H1 (cell line): ENCODE data around the gene CLN3. TPM values are rescaled to one million over a fixed set of nuclear protein-coding genes. Genes with fewer than 3 reads are reported as not detected.

ENCODE experiments used
- CTCF ChIA-PET: fragments of 300-600 bp; sonication (Branson Sonifier 250); formaldehyde crosslinking; loops from one replicate; lab custom pipeline; 2021; ENCODE audit not compliant: partially characterized antibody; lab: Charles Lee
- POLR2A ChIA-PET: fragments of 300-600 bp; sonication (Branson Sonifier 250); formaldehyde crosslinking; loops from one replicate; lab custom pipeline; 2021; ENCODE audit warnings: inconsistent platforms; ENCODE audit not compliant: partially characterized antibody; lab: Charles Lee
- DNase-seq, 2 experiments: peaks; one replicate each; pipeline versions ENCODE4 v3.0.0 to v3.0.0-alpha.2; 2010 to 2022; ENCODE audit warnings: low spot score in 2 of 2, low read depth in 1 of 2, mixed read lengths in 1 of 2
- FAIRE-seq: peaks from 2 replicates; lab custom pipeline; 2011; peaks lifted over from hg19 to GRCh38; lab: Jason Lieb, UNC
- H2AFZ ChIP-seq: 2 replicates; pipeline ENCODE4 v1.8.1; 2012; ENCODE audit warnings: low read length, inconsistent platforms
- H2AK5ac ChIP-seq: 2 replicates; pipeline ENCODE4 v1.6.1; 2013; ENCODE audit warnings: low read depth, low read length
- H2BK120ac ChIP-seq: replicated peaks from 2 replicates; pipeline ENCODE3; 2013; ENCODE audit warnings: low read depth, low read length, inconsistent platforms
- H2BK12ac ChIP-seq: 2 replicates; pipeline ENCODE4 v1.6.1; 2013; ENCODE audit warnings: low read depth, low read length
- H2BK15ac ChIP-seq: 2 replicates; pipeline ENCODE4 v1.6.1; 2013; ENCODE audit warnings: low read length
- H2BK20ac ChIP-seq: 2 replicates; pipeline ENCODE4 v1.6.1; 2013; ENCODE audit warnings: low read length
- H2BK5ac ChIP-seq: 2 replicates; pipeline ENCODE4 v1.6.1; 2013; ENCODE audit warnings: low read depth, low read length
- H3K14ac ChIP-seq: 2 replicates; pipeline ENCODE4 v1.6.1; 2013; ENCODE audit warnings: inconsistent platforms; ENCODE audit not compliant: insufficient read length
- H3K18ac ChIP-seq: 2 replicates; pipeline ENCODE4 v1.6.1; 2013; ENCODE audit warnings: low read length; ENCODE audit errors: extremely low read depth
- H3K23ac ChIP-seq: 2 replicates; pipeline ENCODE4 v1.6.1; 2013; ENCODE audit warnings: inconsistent platforms; ENCODE audit not compliant: insufficient read length
- H3K23me2 ChIP-seq: 2 replicates; pipeline ENCODE4 v1.6.1; 2013; ENCODE audit warnings: low read depth, low read length
- H3K27ac ChIP-seq: 2 replicates; pipeline ENCODE4 v1.6.1; 2011; ENCODE audit warnings: low read depth, low read length, inconsistent platforms
- H3K27me3 ChIP-seq, 4 experiments: replicated peaks in 1 of 4; 1 replicate in 1 of 4; 2 replicates in 3 of 4; pipeline versions ENCODE4 v1.6.1 to v1.8.1; 2011 to 2013; ENCODE audit warnings: low read length in 3 of 4, mild to moderate bottlenecking in 3 of 4, inconsistent platforms in 2 of 4, mixed read lengths in 2 of 4, moderate library complexity in 1 of 4; ENCODE audit not compliant: control insufficient read depth in 3 of 4, insufficient read depth in 3 of 4; ENCODE audit errors: extremely low read depth in 1 of 4
- H3K36me3 ChIP-seq, 4 experiments: 2 replicates each; pipeline versions ENCODE4 v1.6.1 to v1.8.1; 2011 to 2013; ENCODE audit warnings: mild to moderate bottlenecking in 4 of 4, low read length in 3 of 4, moderate library complexity in 2 of 4, control low read depth in 1 of 4, inconsistent platforms in 1 of 4; ENCODE audit not compliant: insufficient read depth in 4 of 4, control insufficient read depth in 2 of 4
- H3K4ac ChIP-seq: replicated peaks from 2 replicates; pipeline ENCODE3; 2013; ENCODE audit warnings: low read length, low read depth, mixed read lengths, inconsistent platforms; ENCODE audit not compliant: insufficient read length
- H3K4me1 ChIP-seq, 4 experiments: replicated peaks in 1 of 4; 1 replicate in 1 of 4; 2 replicates in 3 of 4; pipeline versions ENCODE4 v1.6.1 to v1.8.1; 2011 to 2013; ENCODE audit warnings: low read length in 3 of 4, inconsistent platforms in 2 of 4, mixed read lengths in 1 of 4; ENCODE audit not compliant: insufficient read depth in 4 of 4, control insufficient read depth in 3 of 4
- H3K4me2 ChIP-seq, 2 experiments: 2 replicates each; pipeline versions ENCODE4 v1.6.1 to v1.8.1; 2011 to 2013; ENCODE audit warnings: low read depth in 2 of 2, low read length in 2 of 2, control low read depth in 1 of 2, inconsistent platforms in 1 of 2, mild to moderate bottlenecking in 1 of 2; ENCODE audit not compliant: insufficient read depth in 1 of 2
- H3K4me3 ChIP-seq, 4 experiments: fragments of 200-600, 300-600 bp in 1 of 4; sonication (generic), shearing (Covaris generic), sonication (Bioruptor Twin) in 1 of 4; 2 replicates each; pipeline versions ENCODE4 v1.5.1 to v1.8.1; 2011 to 2016; ENCODE audit warnings: low read length in 4 of 4, low read depth in 3 of 4, control low read depth in 2 of 4, inconsistent platforms in 2 of 4, mild to moderate bottlenecking in 2 of 4, mixed read lengths in 1 of 4, moderate library complexity in 1 of 4; ENCODE audit not compliant: insufficient read depth in 2 of 4; ENCODE audit errors: extremely low read depth in 1 of 4
- H3K56ac ChIP-seq: replicated peaks from 2 replicates; pipeline ENCODE3; 2013; ENCODE audit warnings: low read depth, mild to moderate bottlenecking, mixed read lengths, low read length, inconsistent platforms; ENCODE audit not compliant: insufficient read length
- H3K79me1 ChIP-seq: 2 replicates; pipeline ENCODE4 v1.6.1; 2013; ENCODE audit warnings: low read depth, low read length, control low read depth
- H3K79me2 ChIP-seq, 2 experiments: 2 replicates each; pipeline versions ENCODE4 v1.6.1 to v1.8.1; 2012 to 2013; ENCODE audit warnings: low read length in 2 of 2, mild to moderate bottlenecking in 2 of 2, inconsistent platforms in 1 of 2; ENCODE audit not compliant: insufficient read depth in 2 of 2, control insufficient read depth in 1 of 2
- H3K9ac ChIP-seq, 4 experiments: replicated peaks in 1 of 4; 1 replicate in 1 of 4; 2 replicates in 3 of 4; pipeline versions ENCODE4 v1.6.1 to v1.8.1; 2011 to 2013; ENCODE audit warnings: low read depth in 3 of 4, low read length in 3 of 4, control low read depth in 2 of 4, mild to moderate bottlenecking in 2 of 4, moderate library complexity in 2 of 4, inconsistent platforms in 1 of 4; ENCODE audit errors: extremely low read depth in 1 of 4
- H3K9me3 ChIP-seq, 2 experiments: 2 replicates each; pipeline versions ENCODE4 v1.6.1 to v1.8.1; 2012 to 2013; ENCODE audit warnings: mild to moderate bottlenecking in 2 of 2, moderate library complexity in 2 of 2, control low read depth in 1 of 2, inconsistent platforms in 1 of 2, low read depth in 1 of 2, low read length in 1 of 2, mixed read lengths in 1 of 2; ENCODE audit not compliant: insufficient read depth in 2 of 2
- H4K20me1 ChIP-seq, 2 experiments: replicated peaks in 1 of 2; 2 replicates each; pipeline versions ENCODE3 to v1.8.1; 2011 to 2013; ENCODE audit warnings: inconsistent platforms in 2 of 2, low read length in 2 of 2, mild to moderate bottlenecking in 1 of 2; ENCODE audit not compliant: insufficient read depth in 2 of 2, control insufficient read depth in 1 of 2
- H4K5ac ChIP-seq: 2 replicates; pipeline ENCODE4 v1.6.1; 2013; ENCODE audit warnings: low read length, low read depth, mixed read lengths, inconsistent platforms; ENCODE audit not compliant: insufficient read length
- H4K8ac ChIP-seq: 2 replicates; pipeline ENCODE4 v1.8.0; 2013; ENCODE audit warnings: mild to moderate bottlenecking, moderate library complexity, low read length, inconsistent platforms; ENCODE audit not compliant: insufficient read depth; ENCODE audit errors: extremely low read depth
- H4K91ac ChIP-seq: replicated peaks from 2 replicates; pipeline ENCODE3; 2013; ENCODE audit warnings: low read length, mixed read lengths, inconsistent platforms; ENCODE audit not compliant: insufficient read length
- CREB1 ChIP-seq: IDR thresholded peaks from 2 replicates; pipeline ENCODE4 v1.6.1; 2012; ENCODE audit warnings: inconsistent platforms
- EP300 ChIP-seq, 2 experiments: IDR thresholded peaks; 1 replicate in 1 of 2; 2 replicates in 1 of 2; pipeline ENCODE4 v1.6.1; 2011 to 2012; ENCODE audit warnings: low read depth in 2 of 2, low read length in 2 of 2, mild to moderate bottlenecking in 2 of 2, borderline replicate concordance in 1 of 2, inconsistent platforms in 1 of 2, moderate library complexity in 1 of 2
- JUN ChIP-seq: IDR thresholded peaks from 2 replicates; pipeline ENCODE4 v1.6.1; 2011; ENCODE audit warnings: low read depth, mild to moderate bottlenecking, improper control_type of control experiment, low read length
- KDM4A ChIP-seq: IDR thresholded peaks from one replicate; pipeline ENCODE4 v1.7.1; 2012; ENCODE audit warnings: low read depth, mild to moderate bottlenecking, moderate library complexity, low read length, inconsistent platforms; ENCODE audit not compliant: severe bottlenecking
- NANOG ChIP-seq: IDR thresholded peaks from 2 replicates; pipeline ENCODE4 v1.6.1; 2011; ENCODE audit warnings: low read length, low read depth, mild to moderate bottlenecking, inconsistent platforms; ENCODE audit not compliant: insufficient read depth, poor library complexity, severe bottlenecking
- PHF8 ChIP-seq: fragments of 200-600 bp; sonication (generic); conservative IDR thresholded peaks from 2 replicates; pipeline ENCODE4 v1.7.1; 2012; ENCODE audit warnings: low read depth, mild to moderate bottlenecking, inconsistent platforms, low read length, moderate library complexity
- RNF2 ChIP-seq: fragments of 200-900, 300-1000 bp; sonication (generic); IDR thresholded peaks from 2 replicates; pipeline ENCODE4 v1.7.1; 2016; ENCODE audit warnings: borderline replicate concordance, low read depth, mild to moderate bottlenecking, antibody characterized with exemption, low read length; ENCODE audit not compliant: poor library complexity, severe bottlenecking; ENCODE audit errors: missing control alignments
- SP1 ChIP-seq: IDR thresholded peaks from 2 replicates; pipeline ENCODE4 v1.6.1; 2011; ENCODE audit warnings: low read depth, low read length
- WGBS, 2 experiments: shearing (Covaris generic) in 1 of 2; methylation state at CpG; one replicate each; pipeline versions ENCODE4 v1.1.6 to v1.1.7; 2013 to 2015; ENCODE audit warnings: low lambda C conversion rate in 2 of 2, mixed read lengths in 2 of 2, inconsistent platforms in 1 of 2, low coverage in 1 of 2, missing lambda C conversion rate in 1 of 2; ENCODE audit not compliant: insufficient replicate concordance in 2 of 2, insufficient coverage in 1 of 2, insufficient read length in 1 of 2; ENCODE audit errors: extremely low coverage in 1 of 2, missing lambda C conversion rate in 1 of 2; 5-methylcytosine and 5-hydroxymethylcytosine counted together
- polyA plus RNA-seq, 7 experiments: library from polyadenylated mRNA; depleted of rRNA in 3 of 7; stranded (reverse) in 5 of 7; unstranded in 2 of 7; fragments of >200 nt in 5 of 7; fragments of 200-250 nt in 2 of 7; gene quantifications; 1 replicate in 5 of 7; 2 replicates in 1 of 7; 4 replicates in 1 of 7; pipeline versions ENCODE4 v1.2.1 to v1.2.3, GENCODE V29; 2011 to 2013; ENCODE audit warnings: missing spikeins in 2 of 7, mixed read lengths in 2 of 7
- total RNA-seq: library from RNA; stranded (reverse); fragmentation: NEBNext Ultra II Directional; extraction: Animal tissue kit (Norgen Biotek cat#: 25700); gene quantifications from 2 replicates; pipeline ENCODE4 v1.2.1, GENCODE V29; 2021
- TF ChIP-seq, protein P1 (sequence below): IDR thresholded peaks from 2 replicates; pipeline ENCODE4 v1.6.1; 2011; ENCODE audit warnings: low read depth, mild to moderate bottlenecking, low read length; ENCODE audit not compliant: insufficient read depth
- TF ChIP-seq, protein P2 (sequence below): IDR thresholded peaks from 2 replicates; pipeline ENCODE4 v1.6.1; 2012; ENCODE audit warnings: inconsistent platforms
- TF ChIP-seq, protein P3 (sequence below): IDR thresholded peaks from 2 replicates; pipeline ENCODE4 v1.6.1; 2012; ENCODE audit warnings: inconsistent platforms

CLN3 gene
- total and polyA plus RNA-seq, 2 of the 8 experiments (the other 6 are each of a cell fraction or from before 2014, with no cell fraction given), result 22.9 to 44.3 TPM

DNA sequence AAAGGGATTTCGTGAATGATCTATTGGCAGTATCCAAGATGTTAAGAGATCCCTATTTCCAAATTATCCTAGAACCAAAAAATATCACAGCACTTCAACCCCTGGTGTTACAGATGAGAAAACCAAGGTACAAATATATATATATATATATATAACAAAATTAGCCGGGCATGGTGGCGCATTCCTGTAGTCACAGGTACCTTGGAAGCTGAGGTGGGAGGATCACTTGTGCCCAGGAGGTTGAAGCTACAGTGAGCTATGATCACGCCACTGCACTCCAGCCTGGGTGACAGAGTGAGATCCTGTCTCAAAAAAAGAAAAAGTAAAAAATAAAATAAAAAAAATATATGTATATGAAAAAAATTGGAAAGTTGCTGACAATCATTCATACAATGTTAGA is 637 bp upstream of the CLN3 start:
- Histone ChIP-seq H3K79me1 (no peaks in the 10 kb centered on the region), H3K27ac (peak overlapping the region; percentile 98; the same call in 1 of the 2 replicates), H2AFZ (peak overlapping the region; percentile 99), H3K9me3 (no peaks in the 10 kb centered on the region), H2BK5ac (no peak overlapping the region), H4K8ac (no peak overlapping the region), H3K23me2 (no peaks in the 10 kb centered on the region; the same call in 1 of the 2 replicates), H3K18ac (no peak overlapping the region), H3K4me2 (peak overlapping the region; percentile 71 to 73), H3K23ac (no peak overlapping the region), H4K5ac (no peak overlapping the region), H3K79me2 (no peaks in the 10 kb centered on the region), H2BK15ac (no peak overlapping the region), H3K4me1 (no peaks in the 10 kb centered on the region), H3K56ac (no peak overlapping the region), H4K91ac (no peak overlapping the region), H3K36me3 (no peaks in the 10 kb centered on the region; a peak in 2 of 8 replicates), H3K4me3 (peak overlapping the region in 3 of 4 experiments; percentile 83 to 96 (median 92); a peak in 7 of 8 replicates), H2BK12ac (no peak overlapping the region), H3K14ac (no peak overlapping the region), H4K20me1 (no peaks in the 10 kb centered on the region), H2AK5ac (no peak overlapping the region), H2BK120ac (no peak overlapping the region), H3K4ac (no peak overlapping the region), H3K9ac (peak overlapping the region in 3 of 4 experiments; percentile 91 to 96 (median 95); a peak in 2 of 7 replicates), H2BK20ac (no peak overlapping the region), H3K27me3 (peaks cover 0 to 2% (median 0%) of the 10 kb centered on the region in 4 experiments; a peak in 1 of 7 replicates)
- DNase-seq, result no peak
- no peak for FAIRE-seq
- WGBS, 2 experiments, result 50% methylated on average over 4 of the region's 4 CpGs; no CpG with 5 or more reads in 1 of the 2 experiments
- CTCF ChIA-PET, result interaction anchor here (0.7 kb wide), 2 partner anchors 39 to 458 kb away, joined by 3 read pairs; partner anchors contain the start of gene NFATC2IP
- POLR2A ChIA-PET, result interaction anchor here (1.4 to 2.0 kb wide), 3 partner anchors 11 to 62 kb away, joined by 6 to 10 read pairs (median 7); partner anchors contain the start of gene SGF29
- TF ChIP-seq, protein P1, sequence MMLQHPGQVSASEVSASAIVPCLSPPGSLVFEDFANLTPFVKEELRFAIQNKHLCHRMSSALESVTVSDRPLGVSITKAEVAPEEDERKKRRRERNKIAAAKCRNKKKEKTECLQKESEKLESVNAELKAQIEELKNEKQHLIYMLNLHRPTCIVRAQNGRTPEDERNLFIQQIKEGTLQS, result no peak
- TF ChIP-seq, protein P2, sequence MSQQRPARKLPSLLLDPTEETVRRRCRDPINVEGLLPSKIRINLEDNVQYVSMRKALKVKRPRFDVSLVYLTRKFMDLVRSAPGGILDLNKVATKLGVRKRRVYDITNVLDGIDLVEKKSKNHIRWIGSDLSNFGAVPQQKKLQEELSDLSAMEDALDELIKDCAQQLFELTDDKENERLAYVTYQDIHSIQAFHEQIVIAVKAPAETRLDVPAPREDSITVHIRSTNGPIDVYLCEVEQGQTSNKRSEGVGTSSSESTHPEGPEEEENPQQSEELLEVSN, result no peak
- TF ChIP-seq RNF2 (no peak), CREB1 (no peak), KDM4A (no peak), SP1 (no peak), NANOG (no peak), JUN (no peak), EP300 (IDR thresholded peaks at IDR 0.05; ENCODE audit: borderline replicate concordance in 1 of 2, low read depth in 2 of 2, low read length in 2 of 2) (no peak), PHF8 (no peak)
- TF ChIP-seq, protein P3, sequence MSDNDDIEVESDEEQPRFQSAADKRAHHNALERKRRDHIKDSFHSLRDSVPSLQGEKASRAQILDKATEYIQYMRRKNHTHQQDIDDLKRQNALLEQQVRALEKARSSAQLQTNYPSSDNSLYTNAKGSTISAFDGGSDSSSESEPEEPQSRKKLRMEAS, result no peak
